Fibroblast of lung (primary cell): ENCODE data around the gene CD160.

Source experiments
- EZH2 ChIP-seq: IDR thresholded peaks from 2 replicates; pipeline ENCODE4 v1.5.1; 2012; ENCODE audit warnings: low read length, control low read depth, mild to moderate bottlenecking; ENCODE audit errors: missing control alignments
- TF ChIP-seq, protein P1 (sequence below), 2 donors: IDR thresholded peaks in 1 of 2; conservative IDR thresholded peaks in 1 of 2; 1 replicate in 1 of 2; 2 replicates in 1 of 2; pipeline ENCODE4 v1.5.1; 2011 to 2012; ENCODE audit warnings: low read length in 2 of 2, control low read depth in 1 of 2, inconsistent platforms in 1 of 2, low read depth in 1 of 2, mild to moderate bottlenecking in 1 of 2

DNA sequence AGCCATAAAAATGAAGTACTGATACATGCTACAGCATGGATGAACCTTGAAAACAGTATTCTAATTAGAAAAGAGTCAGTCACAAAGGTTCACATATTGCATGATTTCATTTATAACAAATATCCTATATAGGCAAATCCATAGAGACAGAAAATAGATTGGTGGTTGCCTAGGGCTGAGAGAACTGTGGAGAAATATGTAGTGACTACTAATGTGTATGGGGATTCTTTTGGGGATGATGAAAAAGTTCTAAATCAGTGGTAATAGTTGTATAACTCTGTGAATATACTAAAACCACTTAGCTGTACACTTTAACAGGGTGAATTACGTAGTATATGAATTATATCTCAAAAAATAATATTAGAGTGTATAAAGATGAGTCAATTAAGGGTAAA is 58.8 kb downstream of the CD160 start:
- TF ChIP-seq, protein P1, sequence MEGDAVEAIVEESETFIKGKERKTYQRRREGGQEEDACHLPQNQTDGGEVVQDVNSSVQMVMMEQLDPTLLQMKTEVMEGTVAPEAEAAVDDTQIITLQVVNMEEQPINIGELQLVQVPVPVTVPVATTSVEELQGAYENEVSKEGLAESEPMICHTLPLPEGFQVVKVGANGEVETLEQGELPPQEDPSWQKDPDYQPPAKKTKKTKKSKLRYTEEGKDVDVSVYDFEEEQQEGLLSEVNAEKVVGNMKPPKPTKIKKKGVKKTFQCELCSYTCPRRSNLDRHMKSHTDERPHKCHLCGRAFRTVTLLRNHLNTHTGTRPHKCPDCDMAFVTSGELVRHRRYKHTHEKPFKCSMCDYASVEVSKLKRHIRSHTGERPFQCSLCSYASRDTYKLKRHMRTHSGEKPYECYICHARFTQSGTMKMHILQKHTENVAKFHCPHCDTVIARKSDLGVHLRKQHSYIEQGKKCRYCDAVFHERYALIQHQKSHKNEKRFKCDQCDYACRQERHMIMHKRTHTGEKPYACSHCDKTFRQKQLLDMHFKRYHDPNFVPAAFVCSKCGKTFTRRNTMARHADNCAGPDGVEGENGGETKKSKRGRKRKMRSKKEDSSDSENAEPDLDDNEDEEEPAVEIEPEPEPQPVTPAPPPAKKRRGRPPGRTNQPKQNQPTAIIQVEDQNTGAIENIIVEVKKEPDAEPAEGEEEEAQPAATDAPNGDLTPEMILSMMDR (conservative IDR thresholded peaks at IDR 0.05 in 1 of 2, IDR thresholded peaks at IDR 0.05 in 1 of 2; ENCODE audit: low read depth in 1 of 2, low read length in 2 of 2) = no peak
- no peak for TF ChIP-seq EZH2
